CD4-positive, alpha-beta T cell (primary cell): ENCODE data around the gene CNTN6. TPM values are rescaled to one million over a fixed set of nuclear protein-coding genes. Genes with fewer than 3 reads are reported as not detected.

Experiments used
- ATAC-seq: fragments of 200-7000 bp; cut with Tn5 transposase; one replicate; pipeline ENCODE4 v1.10.0; 2022; ENCODE audit warnings: mild to moderate bottlenecking; ENCODE audit not compliant: poor library complexity
- CTCF ChIA-PET: fragments of 350-600 bp; sonication (Branson Sonifier 250); formaldehyde crosslinking; loops from one replicate; lab custom pipeline; 2021; ENCODE audit warnings: antibody characterized with exemption, inconsistent platforms; lab: Charles Lee
- POLR2A ChIA-PET: fragments of 350-600 bp; sonication (Branson Sonifier 250); formaldehyde crosslinking; loops from one replicate; lab custom pipeline; 2021; ENCODE audit warnings: antibody characterized with exemption, inconsistent platforms; lab: Charles Lee
- DNase-seq, 14 experiments: peaks; one replicate each; pipeline ENCODE4 v3.0.0-alpha.2; 2013 to 2020; ENCODE audit warnings: mixed read lengths in 2 of 14
- H3K27ac ChIP-seq, 2 donors: one replicate each; pipeline versions ENCODE4 v1.5.1 to v1.7.0; 2013; ENCODE audit warnings: low read length in 2 of 2, low read depth in 1 of 2, mild to moderate bottlenecking in 1 of 2
- H3K27me3 ChIP-seq, 2 experiments: 1 replicate in 1 of 2; 2 replicates in 1 of 2; pipeline versions ENCODE4 v1.6.1 to v1.7.0; 2013; ENCODE audit warnings: low read length in 2 of 2, control low read depth in 1 of 2, mild to moderate bottlenecking in 1 of 2, moderate library complexity in 1 of 2; ENCODE audit not compliant: insufficient read depth in 2 of 2, control insufficient read depth in 1 of 2
- H3K36me3 ChIP-seq: one replicate; pipeline ENCODE4 v1.6.1; 2013; ENCODE audit warnings: low read length, control low read depth; ENCODE audit not compliant: insufficient read depth
- H3K4me1 ChIP-seq: one replicate; pipeline ENCODE4 v1.6.1; 2013; ENCODE audit warnings: low read length, control low read depth; ENCODE audit not compliant: insufficient read depth
- H3K4me3 ChIP-seq: one replicate; pipeline ENCODE4 v1.5.1; 2013; ENCODE audit warnings: mild to moderate bottlenecking, low read length, moderate library complexity
- H3K9me3 ChIP-seq, 2 experiments: 1 replicate in 1 of 2; 2 replicates in 1 of 2; pipeline versions ENCODE4 v1.6.1 to v1.7.0; 2013; ENCODE audit warnings: low read length in 2 of 2, mild to moderate bottlenecking in 2 of 2, control low read depth in 1 of 2, moderate library complexity in 1 of 2; ENCODE audit not compliant: control insufficient read depth in 1 of 2, insufficient read depth in 1 of 2
- H3K27ac Mint-ChIP-seq: one replicate; pipeline ENCODE4 v1.8.0; 2020; ENCODE audit warnings: mixed read lengths
- H3K27me3 Mint-ChIP-seq: one replicate; pipeline ENCODE4 v1.8.0; 2021; ENCODE audit warnings: mixed read lengths
- H3K36me3 Mint-ChIP-seq: one replicate; pipeline ENCODE4 v1.8.0; 2021; ENCODE audit warnings: low read depth, mixed read lengths
- H3K4me1 Mint-ChIP-seq: one replicate; pipeline ENCODE4 v1.8.0; 2021; ENCODE audit warnings: low read depth, mixed read lengths
- H3K4me3 Mint-ChIP-seq: one replicate; pipeline ENCODE4 v1.8.0; 2020; ENCODE audit warnings: mild to moderate bottlenecking, mixed read lengths
- H3K9me3 Mint-ChIP-seq: one replicate; pipeline ENCODE4 v1.8.0; 2020; ENCODE audit warnings: mixed read lengths
- CTCF ChIP-seq: fragments of 200-600 bp; IDR thresholded peaks from one replicate; pipeline ENCODE4 v1.8.0; 2022; ENCODE audit warnings: antibody characterized with exemption, mild to moderate bottlenecking
- intact Hi-C, 2 experiments: fragments of 100-400 bp; cut with DNase I in 1 of 2; cut with micrococcal nuclease in 1 of 2; formaldehyde crosslinking; loops; one replicate each; pipeline versions ENCODE4 v1.15.1 to v1.9.0; 2023 to 2025; cut with DNase I, micrococcal nuclease
- total RNA-seq, 174 experiments: library from RNA in 2 of 174; stranded (reverse) in 2 of 174; gene quantifications; one replicate each; pipeline ENCODE4 v1.2.3 and lab custom pipeline; 2021 to 2026

The CNTN6 gene
- total RNA-seq, 2 experiments from 2014 or later, result not detected

GRCh38 chr3:1404270-1404962 is 311.6 kb downstream of the CNTN6 start:
- Histone ChIP-seq H3K4me1 (no peaks in the 10 kb centered on the region), H3K9me3 (no peaks in the 10 kb centered on the region), H3K27me3 (no peaks in the 10 kb centered on the region), H3K4me3 (no peak overlapping the region), H3K36me3 (no peaks in the 10 kb centered on the region), H3K27ac (no peak overlapping the region)
- Mint-ChIP-seq H3K4me1 (no peaks in the 10 kb centered on the region), H3K27ac (no peak overlapping the region), H3K27me3 (no peaks in the 10 kb centered on the region), H3K36me3 (no peaks in the 10 kb centered on the region), H3K4me3 (no peak overlapping the region), H3K9me3 (peaks cover 8% of the 10 kb centered on the region)
- no peak for TF ChIP-seq CTCF
- no peak for DNase-seq
- CTCF ChIA-PET, result no interaction called here
- POLR2A ChIA-PET, result no interaction called here
- intact Hi-C loops, result no loop called here
- ATAC-seq, result no peak

- H3K36me3 ChIP-seq, result no peaks in the 10 kb centered on the region
- no peak overlapping the region for H3K27ac ChIP-seq
- no peaks in the 10 kb centered on the region for H3K36me3 Mint-ChIP-seq
- H3K9me3 ChIP-seq, result no peaks in the 10 kb centered on the region
- intact Hi-C loops, result no loop called here
- no peak overlapping the region for H3K4me3 Mint-ChIP-seq
- ChIA-PET POLR2A (no interaction called here), CTCF (no interaction called here)
- H3K4me1 Mint-ChIP-seq, result no peaks in the 10 kb centered on the region
- no peak for DNase-seq
- H3K27me3 ChIP-seq, result no peaks in the 10 kb centered on the region
- TF ChIP-seq CTCF, result no peak
- ATAC-seq, result no peak
- H3K27me3 Mint-ChIP-seq, result no peaks in the 10 kb centered on the region
- no peak overlapping the region for H3K27ac Mint-ChIP-seq
- H3K9me3 Mint-ChIP-seq, result peaks cover 8% of the 10 kb centered on the region
- H3K4me3 ChIP-seq, result no peak overlapping the region
- no peaks in the 10 kb centered on the region for H3K4me1 ChIP-seq
Observed at GRCh38 chr3:1406250-1406649, 313.4 kb downstream of the CNTN6 start.

GRCh38 chr3:1421577-1421976 is 328.8 kb downstream of the CNTN6 start:
- Mint-ChIP-seq H3K36me3 (no peaks in the 10 kb centered on the region), H3K9me3 (peaks cover 11% of the 10 kb centered on the region), H3K27ac (no peak overlapping the region), H3K27me3 (no peaks in the 10 kb centered on the region), H3K4me3 (no peak overlapping the region), H3K4me1 (no peaks in the 10 kb centered on the region)
- Histone ChIP-seq H3K4me3 (no peak overlapping the region), H3K4me1 (no peaks in the 10 kb centered on the region), H3K9me3 (no peaks in the 10 kb centered on the region), H3K27me3 (no peaks in the 10 kb centered on the region), H3K27ac (no peak overlapping the region), H3K36me3 (no peaks in the 10 kb centered on the region)
- intact Hi-C loops, result no loop called here
- TF ChIP-seq CTCF, result no peak
- no peak for DNase-seq
- ChIA-PET CTCF (no interaction called here), POLR2A (no interaction called here)
- no peak for ATAC-seq
